GM19452 (cell line): Measurements from ENCODE around the gene AKAP1.

ENCODE experiments used
- ATAC-seq: cut with Tn5 transposase; IDR thresholded peaks from one replicate; pipeline ENCODE4 v1.9.1; 2021; ENCODE audit not compliant: unreplicated experiment

Gene AKAP1

GRCh38 chr17:57125406-57125805 lies 40.4 kb downstream of the AKAP1 start:
- no peak for ATAC-seq

- ATAC-seq: no peak
These were observed 40.8 kb downstream of the AKAP1 start for GRCh38 chr17:57125866-57126265.

GRCh38 chr17:57130708-57131461 lies 45.8 kb downstream of the AKAP1 start:
- ATAC-seq: no peak

GRCh38 chr17:57132663-57133062 lies 47.6 kb downstream of the AKAP1 start:
- ATAC-seq: no peak

GRCh38 chr17:57133486-57133885 lies 48.4 kb downstream of the AKAP1 start:
- ATAC-seq: no peak

GRCh38 chr17:57135026-57135788 lies 50.2 kb downstream of the AKAP1 start:
- ATAC-seq: no peak

GRCh38 chr17:57135789-57136291 lies 50.8 kb downstream of the AKAP1 start:
- no peak for ATAC-seq

GRCh38 chr17:57136355-57136754 lies 51.3 kb downstream of the AKAP1 start:
- ATAC-seq: no peak

- no peak for ATAC-seq
These were observed 53.2 kb downstream of the AKAP1 start for GRCh38 chr17:57138030-57138911.

- ATAC-seq: no peak
These were observed 54.0 kb downstream of the AKAP1 start for GRCh38 chr17:57138956-57139576.

GRCh38 chr17:57140316-57140715 lies 55.3 kb downstream of the AKAP1 start:
- ATAC-seq: no peak

- no peak for ATAC-seq
These were observed 57.9 kb downstream of the AKAP1 start for GRCh38 chr17:57142925-57143324.

- no peak for ATAC-seq
These were observed 58.3 kb downstream of the AKAP1 start for GRCh38 chr17:57143361-57143760.

- no peak for ATAC-seq
These were observed 58.9 kb downstream of the AKAP1 start for GRCh38 chr17:57143919-57144318.

- ATAC-seq: no peak
These were observed 59.5 kb downstream of the AKAP1 start for GRCh38 chr17:57144567-57144966.

- ATAC-seq: no peak
These were observed 60.3 kb downstream of the AKAP1 start for GRCh38 chr17:57145347-57145746.

- ATAC-seq: no peak
These were observed 61.2 kb downstream of the AKAP1 start for GRCh38 chr17:57146273-57146672.

- ATAC-seq: no peak
These were observed 66.8 kb downstream of the AKAP1 start for GRCh38 chr17:57151798-57152197.

- no peak for ATAC-seq
These were observed 68.0 kb downstream of the AKAP1 start for GRCh38 chr17:57152967-57153528.

GRCh38 chr17:57154921-57155320 lies 69.9 kb downstream of the AKAP1 start:
- ATAC-seq: no peak
